GM19099 (cell line): ENCODE measurements around the gene GOSR1.

ENCODE experiments used
- POLR2A ChIP-seq: IDR thresholded peaks from 3 replicates; pipeline ENCODE4 v1.6.1; 2011; ENCODE audit warnings: low read depth; ENCODE audit not compliant: insufficient read length; ENCODE audit errors: extremely low read depth

Gene GOSR1

GRCh38 chr17:30576326-30576861, 99.2 kb downstream of the GOSR1 start:
- TF ChIP-seq POLR2A = no peak
